Caco-2 (cell line): ENCODE results near the gene LDB3. TPM values are rescaled to one million over a fixed set of nuclear protein-coding genes. Genes with fewer than 3 reads are reported as not detected.

Source experiments
- BruUV-seq: library from RNA; stranded (reverse); fragments of 400-500 nt; replicated peaks from 2 replicates; lab custom pipeline; 2021; lab: Mats Ljungman, UMichigan
- CTCF ChIA-PET: fragments of 300-600 bp; sonication (Branson Sonifier 250); formaldehyde crosslinking; loops from one replicate; lab custom pipeline; 2022; ENCODE audit warnings: antibody characterized with exemption; lab: Charles Lee
- POLR2A ChIA-PET: fragments of 300-600 bp; sonication (Branson Sonifier 250); formaldehyde crosslinking; loops from one replicate; lab custom pipeline; 2022; ENCODE audit warnings: antibody characterized with exemption; lab: Charles Lee
- DNase-seq, 2 experiments: peaks; one replicate each; pipeline versions ENCODE4 v3.0.0 to v3.0.0-alpha.2; 2020 to 2022
- H3K27me3 ChIP-seq: replicated peaks from 2 replicates; pipeline ENCODE4 v1.6.0; 2011; ENCODE audit warnings: low read length; ENCODE audit not compliant: control insufficient read depth, insufficient read depth
- H3K36me3 ChIP-seq: 2 replicates; pipeline ENCODE4 v1.5.1; 2011; ENCODE audit warnings: low read length; ENCODE audit not compliant: control insufficient read depth, insufficient read depth
- H3K4me1 ChIP-seq: fragments of 250-450 bp; sonication (Bioruptor Pico); 2 replicates; pipeline ENCODE4 v1.5.1; 2020; ENCODE audit warnings: mild to moderate bottlenecking
- H3K4me3 ChIP-seq: 2 replicates; pipeline ENCODE4 v1.5.1; 2011; ENCODE audit warnings: low read depth, mild to moderate bottlenecking, control low read depth, low read length
- H3K9me3 ChIP-seq: fragments of 250-450 bp; sonication (Bioruptor Pico); 2 replicates; pipeline ENCODE4 v1.5.1; 2020; ENCODE audit warnings: mild to moderate bottlenecking, moderate library complexity
- H3K27ac Mint-ChIP-seq: one replicate; pipeline ENCODE4 v1.8.0; 2022; ENCODE audit warnings: mixed read lengths; ENCODE audit not compliant: unreplicated experiment
- H3K27me3 Mint-ChIP-seq: one replicate; pipeline ENCODE4 v1.8.0; 2022; ENCODE audit warnings: mixed read lengths; ENCODE audit not compliant: insufficient read depth, unreplicated experiment
- H3K36me3 Mint-ChIP-seq: one replicate; pipeline ENCODE4 v1.8.0; 2022; ENCODE audit warnings: mild to moderate bottlenecking, mixed read lengths; ENCODE audit not compliant: insufficient read depth, unreplicated experiment
- H3K4me1 Mint-ChIP-seq: one replicate; pipeline ENCODE4 v1.8.0; 2022; ENCODE audit warnings: low read depth, mixed read lengths; ENCODE audit not compliant: unreplicated experiment
- H3K4me3 Mint-ChIP-seq: one replicate; pipeline ENCODE4 v1.8.0; 2022; ENCODE audit warnings: mild to moderate bottlenecking, moderate library complexity, mixed read lengths; ENCODE audit not compliant: unreplicated experiment
- H3K9me3 Mint-ChIP-seq: one replicate; pipeline ENCODE4 v1.8.0; 2022; ENCODE audit warnings: mixed read lengths; ENCODE audit not compliant: unreplicated experiment
- intact Hi-C: fragments of 100-400 bp; cut with micrococcal nuclease; formaldehyde crosslinking; loops from one replicate; pipeline ENCODE4 v1.10.0; 2022; ENCODE audit not compliant: unreplicated experiment
- total RNA-seq: library from RNA; stranded (reverse); gene quantifications from 2 replicates; pipeline ENCODE4 v1.2.3, GENCODE V29; 2022
- TF ChIP-seq, protein P1 (sequence below), 2 experiments: fragments of 200-600 bp in 1 of 2; IDR thresholded peaks; 1 replicate in 1 of 2; 2 replicates in 1 of 2; pipeline versions ENCODE4 v1.5.1 to v1.8.0; 2011 to 2022; ENCODE audit warnings: antibody characterized with exemption in 1 of 2, control low read depth in 1 of 2, inconsistent platforms in 1 of 2, low read depth in 1 of 2, low read length in 1 of 2, mild to moderate bottlenecking in 1 of 2, moderate library complexity in 1 of 2; ENCODE audit not compliant: insufficient read depth in 1 of 2, severe bottlenecking in 1 of 2, unreplicated experiment in 1 of 2

LDB3 gene
- total RNA-seq, 1 experiment from 2014 or later, result 0.09 TPM

DNA sequence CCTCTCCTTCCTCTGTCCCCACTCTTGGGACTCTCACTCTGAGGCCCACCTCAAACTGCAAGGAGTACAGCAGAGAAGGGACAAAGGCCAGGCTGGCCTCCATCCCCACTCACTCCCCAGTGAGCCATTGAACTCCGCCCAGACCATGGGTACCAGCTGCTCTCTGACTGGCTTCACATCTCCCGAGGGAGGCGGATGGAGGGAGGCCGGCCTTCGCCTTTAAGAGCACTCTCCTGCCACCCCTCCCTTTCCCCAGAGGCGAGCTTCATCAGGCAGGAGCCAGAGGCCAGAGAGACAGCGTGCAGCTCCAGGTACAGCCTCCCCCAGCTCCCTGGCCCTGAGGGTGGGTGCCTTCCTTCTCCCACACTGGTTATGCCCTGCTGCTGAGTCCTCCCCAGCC is 1.8 kb upstream of the LDB3 start:
- Histone ChIP-seq H3K4me1 (peaks cover 16% of the 10 kb centered on the region), H3K4me3 (no peak overlapping the region), H3K9me3 (no peaks in the 10 kb centered on the region), H3K36me3 (no peaks in the 10 kb centered on the region), H3K27me3 (no peaks in the 10 kb centered on the region)
- DNase-seq, result no peak
- no peaks in the 10 kb centered on the region for H3K4me1 Mint-ChIP-seq
- intact Hi-C loops, result no loop called here
- CTCF ChIA-PET, result no interaction called here
- BruUV-seq, result no TSS peak
- H3K9me3 Mint-ChIP-seq, result no peaks in the 10 kb centered on the region
- TF ChIP-seq, protein P1, sequence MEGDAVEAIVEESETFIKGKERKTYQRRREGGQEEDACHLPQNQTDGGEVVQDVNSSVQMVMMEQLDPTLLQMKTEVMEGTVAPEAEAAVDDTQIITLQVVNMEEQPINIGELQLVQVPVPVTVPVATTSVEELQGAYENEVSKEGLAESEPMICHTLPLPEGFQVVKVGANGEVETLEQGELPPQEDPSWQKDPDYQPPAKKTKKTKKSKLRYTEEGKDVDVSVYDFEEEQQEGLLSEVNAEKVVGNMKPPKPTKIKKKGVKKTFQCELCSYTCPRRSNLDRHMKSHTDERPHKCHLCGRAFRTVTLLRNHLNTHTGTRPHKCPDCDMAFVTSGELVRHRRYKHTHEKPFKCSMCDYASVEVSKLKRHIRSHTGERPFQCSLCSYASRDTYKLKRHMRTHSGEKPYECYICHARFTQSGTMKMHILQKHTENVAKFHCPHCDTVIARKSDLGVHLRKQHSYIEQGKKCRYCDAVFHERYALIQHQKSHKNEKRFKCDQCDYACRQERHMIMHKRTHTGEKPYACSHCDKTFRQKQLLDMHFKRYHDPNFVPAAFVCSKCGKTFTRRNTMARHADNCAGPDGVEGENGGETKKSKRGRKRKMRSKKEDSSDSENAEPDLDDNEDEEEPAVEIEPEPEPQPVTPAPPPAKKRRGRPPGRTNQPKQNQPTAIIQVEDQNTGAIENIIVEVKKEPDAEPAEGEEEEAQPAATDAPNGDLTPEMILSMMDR (IDR thresholded peaks at IDR 0.05; ENCODE audit: insufficient read depth in 1 of 2, low read depth in 1 of 2, low read length in 1 of 2, severe bottlenecking in 1 of 2, unreplicated experiment in 1 of 2), result no peak
- H3K4me3 Mint-ChIP-seq, result no peak overlapping the region
- no peak overlapping the region for H3K27ac Mint-ChIP-seq
- POLR2A ChIA-PET, result no interaction called here
- no peaks in the 10 kb centered on the region for H3K27me3 Mint-ChIP-seq
- no peaks in the 10 kb centered on the region for H3K36me3 Mint-ChIP-seq

DNA sequence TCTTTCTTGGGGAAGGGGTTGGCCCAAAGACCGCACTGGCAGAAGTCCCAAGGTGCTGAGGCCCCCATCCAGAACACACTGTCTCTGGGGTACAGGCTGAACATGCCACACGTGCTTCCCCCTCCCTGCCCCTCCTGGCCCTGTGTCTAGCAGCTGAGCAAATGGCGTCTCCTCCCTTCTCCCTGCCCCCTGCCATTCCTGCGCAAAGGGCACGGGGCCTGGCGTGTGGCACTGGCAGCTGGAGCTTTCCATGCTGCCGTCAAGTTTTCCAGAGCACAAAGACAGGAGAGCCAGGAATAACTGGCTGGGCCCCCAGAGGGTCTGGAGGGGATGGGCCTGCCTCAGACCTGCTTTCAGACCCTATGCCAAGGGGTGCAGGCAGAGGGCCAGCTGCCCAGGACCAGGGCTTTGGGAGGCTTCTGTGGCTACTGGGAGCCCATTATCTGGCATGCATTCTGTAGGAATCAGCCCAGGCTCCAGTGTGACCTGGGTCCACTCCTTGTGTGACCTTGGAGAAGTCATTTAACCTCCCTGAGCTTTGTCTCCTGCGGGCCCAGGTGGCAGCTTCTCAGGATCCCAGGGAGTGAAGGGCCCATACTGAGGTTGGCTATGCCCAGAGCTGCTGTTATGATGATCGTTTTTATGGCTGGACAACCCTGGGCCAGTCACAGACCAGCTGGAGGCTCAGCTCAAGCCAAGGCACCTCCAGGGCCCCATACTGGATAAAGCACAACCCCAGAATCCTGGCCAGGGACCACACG is 710 bp upstream of the LDB3 start:
- Histone ChIP-seq H3K27me3 (no peaks in the 10 kb centered on the region), H3K4me3 (no peak overlapping the region), H3K36me3 (no peaks in the 10 kb centered on the region), H3K4me1 (peaks cover 27% of the 10 kb centered on the region), H3K9me3 (no peaks in the 10 kb centered on the region)
- TF ChIP-seq, protein P1 (IDR thresholded peaks at IDR 0.05; ENCODE audit: insufficient read depth in 1 of 2, low read depth in 1 of 2, low read length in 1 of 2, severe bottlenecking in 1 of 2, unreplicated experiment in 1 of 2), result no peak
- DNase-seq, result no peak
- CTCF ChIA-PET, result no interaction called here
- POLR2A ChIA-PET, result no interaction called here
- intact Hi-C loops, result no loop called here
- H3K9me3 Mint-ChIP-seq, result no peaks in the 10 kb centered on the region
- no peak overlapping the region for H3K4me3 Mint-ChIP-seq
- no peak overlapping the region for H3K27ac Mint-ChIP-seq
- no peaks in the 10 kb centered on the region for H3K36me3 Mint-ChIP-seq
- BruUV-seq, result no TSS peak
- no peaks in the 10 kb centered on the region for H3K27me3 Mint-ChIP-seq
- H3K4me1 Mint-ChIP-seq, result peaks cover 5% of the 10 kb centered on the region

DNA sequence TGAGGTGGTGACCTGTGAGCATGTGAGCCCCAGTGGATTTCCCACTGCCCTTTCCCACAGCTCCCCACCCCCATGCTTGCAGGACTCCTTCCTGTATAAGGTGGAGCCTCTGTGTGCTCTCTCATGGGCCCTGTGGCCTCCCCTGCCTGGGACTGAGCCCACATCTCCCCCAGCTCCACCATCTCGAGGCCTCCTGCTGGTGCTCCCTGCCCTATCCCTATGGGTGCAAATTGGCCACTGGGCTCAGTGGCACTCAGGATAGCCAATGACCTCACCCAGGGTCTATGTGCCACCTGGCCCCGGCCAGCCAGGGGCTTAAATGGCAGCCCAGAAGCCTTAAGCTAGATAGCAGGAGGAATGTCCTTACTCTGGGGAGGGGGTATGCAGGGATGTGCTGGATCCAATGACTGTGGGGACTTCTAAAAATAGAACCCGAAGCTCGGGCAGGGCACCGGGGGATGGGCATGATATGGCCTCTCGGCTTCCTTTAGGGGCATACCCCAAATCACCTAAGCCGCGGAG is 2.0 kb downstream of the LDB3 start:
- H3K9me3 ChIP-seq, result no peaks in the 10 kb centered on the region
- H3K4me1 ChIP-seq, result peaks cover 34% of the 10 kb centered on the region
- H3K9me3 Mint-ChIP-seq, result no peaks in the 10 kb centered on the region
- no TSS peak for BruUV-seq
- DNase-seq, result no peak
- H3K36me3 ChIP-seq, result no peaks in the 10 kb centered on the region
- intact Hi-C loops, result no loop called here
- no peaks in the 10 kb centered on the region for H3K27me3 ChIP-seq
- no peak overlapping the region for H3K4me3 ChIP-seq
- ChIA-PET POLR2A (no interaction called here), CTCF (no interaction called here)
- H3K27me3 Mint-ChIP-seq, result no peaks in the 10 kb centered on the region
- no peaks in the 10 kb centered on the region for H3K36me3 Mint-ChIP-seq
- TF ChIP-seq, protein P1 (IDR thresholded peaks at IDR 0.05; ENCODE audit: insufficient read depth in 1 of 2, low read depth in 1 of 2, low read length in 1 of 2, severe bottlenecking in 1 of 2, unreplicated experiment in 1 of 2), result no peak
- H3K4me1 Mint-ChIP-seq, result peaks cover 12% of the 10 kb centered on the region
- H3K27ac Mint-ChIP-seq, result no peak overlapping the region
- no peak overlapping the region for H3K4me3 Mint-ChIP-seq
